ENCODE measurements around the gene BMPR1B. TPM values are rescaled to one million over a fixed set of nuclear protein-coding genes. Genes with fewer than 3 reads are reported as not detected.

The BMPR1B gene
- total RNA-seq, 1 donor from 2014 or later, result 0.20 TPM

DNA sequence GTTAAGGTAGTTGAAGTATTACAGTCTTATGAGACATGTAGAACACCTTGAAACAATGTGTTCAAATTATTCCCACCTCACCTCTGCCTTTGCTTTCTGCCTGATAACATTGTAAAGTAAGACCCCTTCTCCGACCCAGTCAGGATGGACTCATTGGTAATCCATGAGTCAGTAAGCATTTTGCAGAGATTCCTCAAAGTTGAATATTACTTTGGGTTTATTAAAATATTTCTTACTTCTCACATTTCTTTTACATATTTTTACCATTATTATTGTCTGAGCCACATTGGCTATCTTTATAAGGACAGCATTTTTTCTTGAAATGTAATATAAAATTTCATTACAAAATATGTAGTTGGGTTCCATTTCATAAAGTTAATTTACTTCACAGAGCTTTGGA lies 201.6 kb downstream of the BMPR1B start:
- no peak for DNase-seq (ENCODE audit: low read depth in 2 of 2)

- DNase-seq (ENCODE audit: low read depth in 2 of 2), result no peak
Observed at GRCh38 chr4:94960708-94961107, 203.0 kb downstream of the BMPR1B start.

- peak in 1 of 2 donors; percentile 37 for DNase-seq (ENCODE audit: low read depth in 2 of 2)
Observed at GRCh38 chr4:94961420-94961819, 203.7 kb downstream of the BMPR1B start.

- no peak for DNase-seq (ENCODE audit: low read depth in 2 of 2)
Observed at GRCh38 chr4:94962484-94962883, 204.7 kb downstream of the BMPR1B start.

DNA sequence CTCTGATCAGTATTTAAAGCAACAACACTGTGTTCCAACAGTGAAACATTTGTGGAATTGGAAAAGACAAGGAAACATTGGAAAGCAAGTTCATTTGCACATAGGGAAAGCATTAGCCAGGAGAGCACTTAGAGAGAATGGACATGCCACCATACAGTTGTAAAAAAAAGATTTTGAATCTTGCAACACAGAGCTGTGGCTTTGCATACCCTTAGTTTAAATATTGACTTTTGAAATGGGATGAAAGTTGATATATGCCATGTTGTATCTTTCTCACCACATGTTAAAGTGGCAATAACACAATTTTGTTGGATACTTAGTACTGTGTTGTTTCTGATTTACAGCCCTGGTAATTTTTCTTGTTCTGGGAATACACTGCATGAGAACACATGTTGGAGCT lies 208.1 kb downstream of the BMPR1B start:
- DNase-seq (ENCODE audit: low read depth in 2 of 2), result no peak

DNA sequence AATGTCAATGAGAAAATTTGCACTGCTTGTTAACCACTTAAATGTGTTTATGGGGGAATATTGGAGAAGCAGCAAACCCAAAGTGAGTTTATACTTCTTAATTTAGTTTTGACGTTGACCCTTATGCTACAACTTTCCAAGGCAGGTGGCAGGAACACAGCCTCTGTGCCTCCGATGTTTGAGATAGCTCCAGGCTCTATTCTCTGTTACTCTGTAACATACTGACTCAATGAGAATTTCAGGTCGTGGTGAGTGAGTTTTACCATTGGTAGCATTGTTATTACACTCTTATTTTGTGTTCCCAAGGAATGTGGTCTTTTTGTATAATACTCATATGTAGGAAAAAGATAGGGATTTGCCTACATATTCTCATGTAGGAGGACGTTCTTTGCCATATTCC lies 210.7 kb downstream of the BMPR1B start:
- no peak for DNase-seq (ENCODE audit: low read depth in 2 of 2)

DNA sequence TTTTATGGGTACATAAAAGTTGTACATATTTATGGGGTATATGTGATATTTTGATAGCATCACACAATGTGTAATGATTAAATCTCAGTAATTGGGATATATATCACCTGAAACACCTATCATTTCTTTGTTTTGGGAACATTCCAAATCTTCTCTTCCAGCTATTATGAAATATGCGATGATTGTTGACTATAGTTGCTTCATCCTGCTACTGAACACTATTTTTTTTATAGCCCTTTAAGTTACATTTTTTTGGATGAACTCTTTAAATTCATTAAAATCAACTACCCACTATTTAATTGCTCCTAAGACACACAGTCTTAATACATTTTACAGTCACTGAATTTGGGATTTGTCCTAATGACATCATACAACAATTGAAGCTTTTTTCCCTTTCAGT lies 212.9 kb downstream of the BMPR1B start:
- DNase-seq (ENCODE audit: low read depth in 2 of 2), result peak in 1 of 2 donors; percentile 7

DNA sequence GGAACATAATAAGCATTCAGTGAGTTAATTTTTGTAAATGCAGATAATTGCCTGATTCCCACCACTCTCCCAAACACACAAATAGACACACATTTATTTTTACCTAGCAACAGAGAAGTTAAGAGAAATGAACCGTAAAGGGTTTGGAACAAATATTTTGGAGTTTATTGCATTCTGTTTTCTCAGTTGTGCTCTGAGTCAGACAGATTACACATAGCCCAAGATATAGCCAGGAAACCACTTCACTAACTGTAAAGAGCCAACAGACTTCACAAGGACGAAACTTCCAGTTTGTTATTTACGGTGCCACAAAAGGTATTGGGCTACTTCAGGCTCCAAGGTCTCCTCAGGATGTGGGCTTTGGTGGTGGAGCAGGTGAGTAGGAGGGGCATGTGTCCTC lies 217.0 kb downstream of the BMPR1B start:
- no peak for DNase-seq (ENCODE audit: low read depth in 2 of 2)

GRCh38 chr4:94976371-94977011 lies 218.7 kb downstream of the BMPR1B start:
- peak in 1 of 2 donors; percentile 24 for DNase-seq (ENCODE audit: low read depth in 2 of 2)

DNA sequence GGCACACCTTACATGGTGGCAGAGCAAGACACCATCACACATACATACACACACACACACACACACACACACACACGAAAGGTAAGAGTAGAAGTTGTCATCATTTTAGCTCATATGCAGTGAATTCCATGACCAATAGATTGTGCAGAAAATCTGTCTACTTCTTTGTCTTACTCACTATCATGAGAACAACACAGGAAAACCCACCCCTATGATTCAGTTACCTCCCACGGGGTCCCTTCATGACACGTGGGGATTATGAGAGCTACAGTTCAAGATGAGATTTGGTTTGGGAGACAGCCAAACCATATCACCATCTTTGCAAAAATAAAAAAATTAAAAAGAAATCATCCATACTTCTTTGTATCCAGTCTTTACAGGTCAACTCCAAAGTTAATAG lies 221.1 kb downstream of the BMPR1B start:
- no peak for DNase-seq (ENCODE audit: low read depth in 2 of 2)

- DNase-seq (ENCODE audit: low read depth in 2 of 2), result no peak
Observed at GRCh38 chr4:94979621-94980020, 221.9 kb downstream of the BMPR1B start.

DNA sequence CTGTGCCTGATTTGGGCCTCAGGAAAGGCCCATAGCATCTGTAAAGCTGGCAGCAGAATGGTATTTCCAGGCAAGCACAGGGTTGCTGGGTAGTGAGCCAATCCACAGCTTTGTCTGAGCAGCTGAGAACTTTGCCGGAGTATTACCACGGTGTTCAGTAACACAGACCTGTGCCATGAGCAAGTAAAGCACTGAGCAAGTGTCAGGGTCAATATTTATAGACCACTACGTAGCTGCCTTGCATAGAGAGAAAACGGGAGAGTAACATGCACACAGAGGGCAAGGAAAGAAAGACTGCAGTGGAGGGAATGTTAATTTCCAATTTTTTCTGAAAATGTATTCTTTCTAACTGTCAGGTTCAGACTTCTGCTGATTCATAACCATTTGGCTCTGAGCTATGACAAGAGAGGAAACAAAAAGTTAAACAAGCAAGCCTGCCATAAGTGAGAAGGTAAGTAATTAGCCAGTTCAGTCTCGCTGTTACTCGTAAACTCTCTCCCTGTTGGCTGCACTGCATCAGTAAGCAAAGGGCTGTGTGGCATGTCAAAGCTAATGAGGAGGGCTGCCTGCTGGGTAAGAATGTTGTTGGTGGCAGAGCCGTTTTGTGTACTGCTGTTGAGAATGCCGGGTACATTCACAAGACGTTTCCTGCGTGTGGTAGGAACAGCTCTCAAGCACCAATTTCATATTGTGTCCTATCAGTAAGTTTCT lies 238.1 kb downstream of the BMPR1B start:
- peak; percentile 37 to 51 for DNase-seq (ENCODE audit: low read depth in 2 of 2)

- no peak for DNase-seq (ENCODE audit: low read depth in 2 of 2)
Observed at GRCh38 chr4:95000076-95000648, 242.4 kb downstream of the BMPR1B start.

GRCh38 chr4:95004912-95005311 lies 247.2 kb downstream of the BMPR1B start:
- no peak for DNase-seq (ENCODE audit: low read depth in 2 of 2)

- no peak for DNase-seq (ENCODE audit: low read depth in 2 of 2)
Observed at GRCh38 chr4:95007998-95008397, 250.2 kb downstream of the BMPR1B start.

DNA sequence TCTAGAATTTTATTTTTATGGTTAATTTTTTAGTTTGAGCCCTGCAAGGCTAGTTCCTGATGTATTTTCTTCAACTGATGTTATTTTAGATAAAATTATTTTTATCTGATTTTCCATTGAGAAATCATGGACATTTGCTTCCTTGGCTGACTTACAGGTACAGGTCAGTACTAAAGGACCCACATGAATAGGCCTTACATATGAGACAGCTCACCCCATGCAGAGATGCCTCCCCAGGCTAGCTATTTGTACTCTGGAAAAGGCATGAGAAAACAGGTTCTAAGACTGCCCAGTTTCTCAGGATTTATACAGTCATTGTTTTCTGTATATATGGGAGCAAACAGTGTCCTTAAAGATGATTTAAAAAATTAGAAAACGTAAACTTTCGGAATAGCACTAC lies 255.5 kb downstream of the BMPR1B start:
- no peak for DNase-seq (ENCODE audit: low read depth in 2 of 2)

DNA sequence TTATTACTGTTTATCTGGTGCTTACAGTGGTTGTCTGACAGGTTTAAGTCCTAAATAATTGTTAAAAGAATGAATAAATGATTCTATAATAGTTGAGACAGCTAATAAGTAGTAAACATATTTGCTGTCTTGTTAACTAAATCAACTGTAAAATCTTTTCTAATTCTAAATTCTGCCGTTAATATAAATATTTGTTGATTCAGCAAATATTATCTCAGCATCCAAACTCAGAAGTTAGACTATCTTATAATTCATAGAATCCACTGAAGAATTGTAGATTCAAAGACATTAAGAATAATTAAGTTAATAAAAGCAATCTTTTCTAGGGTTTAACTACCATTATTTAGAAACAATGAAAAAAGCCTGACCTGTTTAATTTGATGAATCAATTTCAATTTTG lies 256.3 kb downstream of the BMPR1B start:
- no peak for DNase-seq (ENCODE audit: low read depth in 2 of 2)

DNA sequence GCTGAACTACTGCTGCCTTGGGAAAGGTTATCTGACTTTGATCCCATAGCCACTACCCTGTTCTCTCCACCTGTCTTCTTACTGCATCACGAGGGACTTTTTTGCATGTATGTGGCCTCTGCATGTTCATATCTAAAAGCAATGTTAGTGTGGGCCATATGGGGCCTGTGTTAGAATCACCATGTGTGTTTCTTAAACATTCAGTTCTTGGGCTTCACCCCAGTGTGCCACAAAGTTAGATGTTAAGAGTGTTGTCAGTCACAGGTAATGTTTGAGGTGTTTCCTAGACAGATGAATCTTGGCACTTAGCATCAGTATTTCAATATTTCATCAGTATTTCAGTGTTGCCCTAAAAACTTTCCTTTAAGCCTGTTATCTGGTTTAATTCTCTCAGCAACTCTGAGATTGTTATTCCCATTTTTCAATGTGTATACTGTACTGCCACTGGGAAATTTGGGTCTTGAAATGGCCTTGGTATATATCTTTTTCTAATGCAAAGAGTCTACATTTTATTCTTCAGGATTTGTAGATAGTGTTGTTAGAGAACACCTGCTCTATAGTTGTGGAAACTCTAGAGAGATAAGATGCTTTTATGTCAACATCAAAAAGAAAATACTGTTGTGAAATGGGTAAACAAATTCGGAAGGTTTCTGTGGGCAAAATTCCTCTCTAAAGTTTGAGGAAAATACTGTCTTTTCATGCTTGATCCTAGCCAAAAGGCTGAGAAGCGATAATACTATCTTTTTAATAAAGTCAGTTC lies 259.7 kb downstream of the BMPR1B start:
- DNase-seq (ENCODE audit: low read depth in 2 of 2), result no peak

DNA sequence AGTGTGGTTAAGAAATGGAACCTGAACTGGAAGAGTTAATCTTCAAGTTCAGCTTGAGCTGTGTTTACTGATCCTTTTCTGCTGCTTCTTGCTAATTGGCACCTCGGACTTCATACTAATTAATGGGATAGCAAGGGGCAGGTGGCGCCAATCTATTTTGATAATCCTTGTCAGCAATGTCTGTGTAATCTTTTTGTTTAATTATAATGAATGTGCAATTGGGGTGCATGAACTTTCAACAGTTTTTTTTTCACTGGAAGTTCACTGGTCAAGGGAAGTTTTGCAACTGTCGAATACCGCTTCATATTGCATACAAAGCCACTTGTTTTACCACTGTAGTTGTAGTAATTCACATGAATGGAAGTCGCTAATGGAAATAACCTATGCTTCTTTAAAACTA lies 261.0 kb downstream of the BMPR1B start:
- DNase-seq (ENCODE audit: low read depth in 2 of 2), result no peak

DNA sequence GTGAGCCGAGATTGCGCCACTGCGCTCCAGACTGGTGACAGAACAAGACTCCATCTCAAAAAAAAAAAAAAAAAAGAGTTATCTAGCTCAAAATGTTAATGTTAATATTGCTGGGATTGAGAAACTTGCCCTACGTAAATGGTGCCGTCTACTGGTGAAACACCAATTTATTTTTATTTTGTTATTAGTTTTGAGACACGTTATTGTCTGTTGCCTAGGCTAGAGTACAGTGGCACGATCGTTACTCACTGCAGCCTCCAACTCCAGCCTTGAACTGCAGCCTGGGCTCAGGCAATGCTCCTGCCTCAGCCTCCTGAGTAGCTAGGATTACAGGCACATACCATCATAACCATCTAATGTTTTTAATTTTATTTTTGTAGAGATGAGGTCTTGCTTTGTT lies 262.8 kb downstream of the BMPR1B start:
- no peak for DNase-seq (ENCODE audit: low read depth in 2 of 2)

DNA sequence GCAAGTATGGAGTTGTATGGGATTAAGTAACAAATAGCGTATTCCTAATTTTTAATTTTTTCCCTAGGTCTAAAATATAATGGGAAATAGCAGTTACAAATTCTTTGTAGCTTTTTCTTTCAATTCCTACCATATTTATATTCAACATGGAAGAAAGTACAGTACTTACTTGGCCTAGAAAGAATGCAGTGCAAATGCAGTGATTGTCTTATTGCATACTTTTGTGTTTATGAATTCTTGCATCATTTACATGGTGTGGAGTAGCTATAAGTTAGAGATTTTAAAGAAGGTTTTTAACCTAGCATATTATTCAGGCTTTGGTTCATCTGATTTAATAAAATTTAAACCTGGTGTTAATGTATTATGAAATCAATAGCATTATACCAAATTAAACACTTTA lies 263.3 kb downstream of the BMPR1B start:
- DNase-seq (ENCODE audit: low read depth in 2 of 2), result no peak

GRCh38 chr4:95023110-95023509 lies 265.4 kb downstream of the BMPR1B start:
- DNase-seq (ENCODE audit: low read depth in 2 of 2), result no peak

Measured in lung microvascular endothelial cell (primary cell).